ENCODE measurements around the gene CBX8.
"Not testable (repeated sequence)": the region's sequence is repeated elsewhere in the genome, so short reads cannot be mapped to it uniquely, and the experiment has no call there.

CBX8 gene

DNA sequence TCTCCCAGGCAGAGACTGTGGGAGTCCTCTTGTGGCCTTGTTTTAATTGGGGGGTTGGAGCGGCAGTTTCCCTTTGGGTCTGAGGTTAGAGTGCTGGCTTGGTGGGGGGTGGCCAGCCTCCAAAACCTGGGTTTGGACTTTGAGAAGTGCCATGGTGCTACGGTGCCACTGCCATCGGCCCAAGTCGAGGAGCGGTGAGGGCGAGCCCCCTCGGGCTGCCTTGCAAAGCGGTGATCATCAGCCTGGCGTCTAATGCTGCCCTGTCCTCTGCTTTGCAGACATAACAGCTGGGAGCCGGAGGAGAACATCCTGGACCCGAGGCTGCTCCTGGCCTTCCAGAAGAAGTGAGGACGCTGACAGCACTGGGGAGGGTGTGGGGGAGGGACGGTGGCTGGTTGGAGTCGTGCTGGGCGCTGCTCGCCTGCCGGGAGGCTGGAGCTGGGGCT lies 17.8 kb downstream of the CBX8 start:
- no peak for DNase-seq (ENCODE audit: low read depth in 2 of 2)

DNA sequence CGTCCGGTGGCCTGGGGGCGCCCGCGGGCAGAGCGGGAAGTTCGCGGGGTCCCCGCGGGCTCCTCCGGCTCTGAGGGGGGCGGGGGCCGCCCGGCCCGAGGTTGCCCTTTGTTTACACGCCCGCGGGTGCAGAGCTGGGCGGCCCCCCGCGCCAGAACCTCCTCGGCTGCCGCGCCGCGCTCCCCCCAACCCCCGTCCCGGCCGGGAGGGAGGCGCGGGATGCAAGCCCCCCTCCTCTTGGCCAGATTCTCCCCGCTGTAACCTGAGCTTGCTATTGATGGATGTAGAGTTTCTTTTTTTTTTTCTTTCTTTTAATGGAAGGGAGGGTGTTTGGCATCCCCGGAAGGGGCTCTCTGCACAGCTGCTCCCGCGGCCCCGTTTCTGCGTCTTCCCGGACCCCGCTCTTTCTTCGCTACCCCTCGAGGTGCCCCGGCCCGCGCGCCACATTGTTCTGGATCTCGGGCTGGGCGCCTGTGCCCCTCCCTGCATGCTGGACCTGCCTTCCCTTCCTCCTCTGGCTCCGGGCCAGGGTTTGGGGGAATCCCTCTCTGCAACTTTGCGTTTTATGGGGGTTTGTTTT lies 18.3 kb downstream of the CBX8 start:
- DNase-seq (ENCODE audit: low read depth in 2 of 2), result no peak

DNA sequence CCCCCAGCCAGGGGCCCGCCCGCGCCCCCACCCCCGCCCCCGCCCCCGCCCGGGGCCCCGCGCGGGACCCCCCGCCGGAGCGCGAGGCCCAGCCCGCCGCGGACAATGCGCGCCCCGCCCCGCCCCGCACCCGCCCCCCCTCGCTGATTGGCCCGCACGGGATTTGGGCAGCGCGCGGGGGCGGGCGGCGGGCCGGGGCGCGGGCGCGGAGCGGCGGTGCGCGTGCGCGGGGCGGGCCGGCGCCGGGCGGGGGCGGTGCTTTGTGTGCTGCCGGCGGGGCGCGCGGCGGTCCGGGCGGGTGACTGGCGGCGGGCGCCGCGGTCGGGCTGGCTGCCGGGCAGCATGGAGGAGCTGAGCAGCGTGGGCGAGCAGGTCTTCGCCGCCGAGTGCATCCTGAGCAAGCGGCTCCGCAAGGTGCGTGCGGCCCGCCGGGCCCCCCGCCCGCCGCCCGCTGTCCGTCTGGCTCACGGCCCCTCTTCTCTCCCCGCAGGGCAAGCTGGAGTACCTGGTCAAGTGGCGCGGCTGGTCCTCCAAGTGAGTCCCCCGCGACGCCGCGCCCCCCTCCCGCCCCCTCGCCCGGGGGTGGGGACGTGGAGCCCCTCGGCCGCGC lies 18.9 kb downstream of the CBX8 start, which contains the start of gene CBX2:
Gene CBX2 (plus strand): TSS at position 255 of the 610 bp plus-strand sequence. CDS start 88 bp downstream, at position 343.
- peak; percentile 57 to 75 for DNase-seq (ENCODE audit: low read depth in 2 of 2)

DNA sequence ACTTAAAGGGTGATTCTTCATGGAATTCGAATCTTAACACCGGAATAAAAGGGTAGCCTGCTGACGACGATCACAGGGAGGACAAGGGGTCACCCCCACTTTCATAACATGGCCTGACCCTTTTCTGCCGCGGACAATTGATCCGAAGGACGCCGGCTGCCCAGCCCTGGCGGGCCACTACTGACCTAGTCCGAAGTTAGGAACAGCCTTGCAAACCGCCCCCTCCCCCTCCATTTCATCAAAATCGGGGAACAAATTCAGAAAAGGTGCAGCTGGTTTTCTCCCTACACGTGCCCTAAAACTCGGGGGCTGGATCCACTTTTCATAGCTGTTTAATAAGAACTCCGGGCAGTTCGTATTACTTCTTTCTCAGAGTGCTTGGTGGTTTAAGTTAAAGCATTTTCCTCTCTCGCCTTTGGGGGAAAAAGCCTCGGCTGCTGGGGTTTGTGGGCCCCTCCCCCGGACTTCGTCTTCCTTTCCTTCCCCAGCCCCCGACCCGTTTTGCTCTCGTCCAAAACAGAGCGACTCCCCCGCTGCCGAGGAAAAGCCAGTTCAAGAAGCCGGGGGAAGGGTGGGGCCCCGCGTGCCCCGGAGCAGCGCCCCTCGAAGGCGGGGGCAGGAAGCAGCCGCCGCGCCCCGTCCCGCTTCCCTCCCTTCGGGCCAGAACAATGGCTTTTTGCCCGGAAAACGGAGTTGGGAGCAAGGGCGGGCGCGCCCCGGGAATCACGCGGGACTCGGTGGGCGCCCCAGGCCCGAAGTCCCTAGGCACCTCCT lies 19.6 kb downstream of the CBX8 start:
- no peak for DNase-seq (ENCODE audit: low read depth in 2 of 2)

DNA sequence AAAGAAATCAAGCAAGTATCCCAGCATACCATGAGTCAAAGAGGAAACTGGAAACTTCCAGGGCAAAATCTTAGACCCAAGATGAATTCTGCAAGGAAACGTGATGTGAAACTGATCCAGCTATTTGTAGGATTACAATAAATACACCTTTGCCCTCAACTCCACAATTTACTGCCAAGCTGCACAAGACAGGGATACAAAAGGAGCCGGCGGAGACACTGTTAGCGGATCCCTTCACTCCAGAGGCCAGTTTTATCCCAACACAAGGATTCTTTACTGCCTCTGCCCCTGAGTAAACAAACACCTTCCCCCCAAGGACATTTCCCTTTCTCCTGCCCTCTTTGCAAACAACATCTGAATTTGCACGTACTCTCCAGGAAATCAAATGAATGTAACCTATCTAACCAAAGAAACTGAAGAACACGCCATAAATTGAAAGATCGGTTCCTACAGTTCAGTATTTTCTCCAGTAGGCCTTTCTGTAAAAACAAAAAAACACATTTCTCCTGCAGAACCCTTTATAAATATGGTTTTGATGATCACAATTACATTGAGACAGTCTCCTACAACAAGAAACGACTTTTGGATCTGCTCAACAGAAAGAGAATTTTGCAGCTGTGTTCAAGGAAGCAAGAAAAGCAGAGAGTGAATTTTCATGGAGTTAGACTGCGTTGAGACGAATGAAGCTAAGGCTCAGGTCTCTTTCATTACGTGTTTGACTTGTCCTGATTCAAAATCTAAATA lies 20.3 kb downstream of the CBX8 start:
- no peak for DNase-seq (ENCODE audit: low read depth in 2 of 2)

DNA sequence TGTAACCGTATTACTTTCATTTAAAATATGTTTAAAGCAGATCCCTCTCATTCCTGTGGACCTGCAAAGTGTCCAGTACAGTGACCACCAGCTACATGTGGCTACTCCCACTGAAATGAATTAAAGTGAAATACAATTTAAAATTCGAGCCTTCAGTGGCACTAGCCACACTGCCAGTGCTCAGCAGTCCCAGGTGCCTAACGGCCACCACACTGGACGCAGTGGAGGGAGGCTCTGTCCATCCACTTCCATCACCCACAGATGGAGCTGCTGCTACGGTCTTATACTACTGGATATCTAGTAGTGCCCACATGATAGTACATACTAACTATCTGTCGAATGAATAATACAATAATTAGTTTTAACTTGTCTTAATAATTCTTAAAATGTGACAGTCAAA lies 21.2 kb downstream of the CBX8 start:
- DNase-seq (ENCODE audit: low read depth in 2 of 2), result no peak

DNA sequence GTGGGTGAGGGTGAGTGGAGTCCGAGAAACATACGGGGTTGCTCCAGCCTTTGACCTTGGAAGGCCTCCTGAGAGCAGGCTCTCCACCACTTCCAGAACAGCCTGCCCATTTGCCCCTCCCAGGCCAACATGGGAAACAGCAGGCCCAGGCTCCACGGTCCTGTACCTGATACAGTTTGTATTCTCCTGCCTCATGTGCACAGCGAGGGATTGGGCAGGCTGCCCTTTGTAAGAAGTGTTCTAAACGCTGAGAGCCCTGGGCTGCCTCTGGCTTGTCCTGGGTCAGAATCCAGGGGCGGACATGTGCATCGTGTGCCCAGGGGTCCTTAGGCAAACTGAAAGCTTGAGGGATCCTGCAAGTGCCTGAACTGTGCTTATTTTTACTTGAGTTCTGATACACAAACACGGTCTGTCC lies 22.3 kb downstream of the CBX8 start:
- DNase-seq (ENCODE audit: low read depth in 2 of 2), result no peak

DNA sequence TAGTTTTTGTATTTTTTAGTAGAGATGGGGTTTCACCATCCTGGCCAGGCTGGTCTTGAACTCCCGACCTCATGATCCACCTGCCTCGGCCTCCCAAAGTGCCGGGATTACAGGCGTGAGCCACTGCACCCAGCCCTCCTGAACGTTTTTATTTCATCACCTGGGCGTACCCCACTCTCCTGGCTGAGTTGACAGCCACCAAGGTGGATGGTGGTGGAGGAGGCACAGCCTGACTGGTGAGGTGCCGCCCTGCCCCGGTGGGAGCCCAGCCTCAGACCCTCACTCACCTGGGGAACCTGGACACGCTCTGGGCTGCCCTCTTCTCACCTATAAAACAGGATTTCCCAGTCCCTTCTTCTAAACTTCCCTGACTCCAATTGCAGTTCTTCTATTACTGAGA lies 24.2 kb downstream of the CBX8 start:
- not testable (repeated sequence) for DNase-seq (ENCODE audit: low read depth in 2 of 2)

DNA sequence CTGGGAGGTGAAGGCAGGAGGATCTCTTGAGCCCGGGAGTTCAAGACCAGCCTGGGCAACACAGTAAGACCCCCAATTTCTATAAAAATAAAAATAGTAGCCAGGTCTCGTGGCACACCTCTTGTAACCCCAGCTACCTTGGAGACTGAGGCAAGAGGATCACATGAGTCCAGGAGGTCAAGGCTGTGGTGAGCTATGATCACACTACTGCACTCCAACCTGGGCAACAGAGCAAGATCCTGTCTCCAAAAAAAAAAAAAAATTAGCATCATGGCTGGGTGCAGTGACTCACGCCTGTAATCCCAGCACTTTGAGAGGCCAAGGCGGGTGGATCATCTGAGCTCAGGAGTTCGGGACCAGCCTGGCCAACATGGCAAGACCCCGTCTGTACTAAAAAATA lies 25.6 kb downstream of the CBX8 start:
- no peak for DNase-seq (ENCODE audit: low read depth in 2 of 2)

DNA sequence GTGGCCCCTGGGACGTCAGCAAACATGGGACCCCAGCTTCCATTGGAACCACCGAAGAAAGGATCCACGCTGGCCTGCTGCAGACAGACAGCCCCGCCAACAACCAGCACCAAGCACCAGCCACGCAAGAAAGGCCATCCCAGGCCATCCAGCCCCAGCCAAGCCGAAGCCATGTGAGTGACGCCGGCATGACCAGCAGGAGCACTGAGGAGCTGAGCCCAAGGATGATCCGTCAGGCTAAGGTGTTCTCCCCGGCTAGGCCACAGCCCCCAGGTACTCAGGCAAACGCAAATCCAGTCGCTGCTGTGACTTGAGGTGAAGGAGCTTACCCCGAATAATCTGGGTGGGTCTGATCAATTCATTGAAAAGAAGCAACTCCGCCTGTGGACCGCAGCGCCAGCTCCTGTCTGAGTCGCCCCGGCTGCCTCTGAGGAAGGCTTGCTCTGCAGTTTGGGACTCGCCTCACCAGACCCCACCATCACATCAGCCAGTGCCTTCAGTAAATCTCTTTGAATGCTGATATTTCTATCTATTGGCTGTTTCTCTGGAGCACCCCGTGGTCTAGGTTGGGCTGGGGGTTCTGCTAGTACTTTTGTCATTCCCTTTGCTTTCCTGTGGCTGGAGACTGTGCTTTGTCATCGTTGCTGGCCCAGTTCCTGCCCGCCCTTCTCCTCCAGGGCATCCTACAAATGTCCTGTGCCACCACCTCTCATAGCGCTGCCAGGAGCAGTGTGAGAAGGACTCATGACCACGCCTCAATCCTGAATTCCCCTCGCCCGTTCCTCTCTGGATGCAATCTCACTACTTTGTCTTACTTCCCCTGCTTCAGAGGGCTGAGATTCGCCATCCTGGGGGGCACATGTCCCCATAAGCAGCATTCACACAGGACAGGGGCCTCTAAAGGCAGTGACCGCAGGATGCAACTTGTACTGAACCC lies 27.0 kb downstream of the CBX8 start:
- no peak for DNase-seq (ENCODE audit: low read depth in 2 of 2)

DNA sequence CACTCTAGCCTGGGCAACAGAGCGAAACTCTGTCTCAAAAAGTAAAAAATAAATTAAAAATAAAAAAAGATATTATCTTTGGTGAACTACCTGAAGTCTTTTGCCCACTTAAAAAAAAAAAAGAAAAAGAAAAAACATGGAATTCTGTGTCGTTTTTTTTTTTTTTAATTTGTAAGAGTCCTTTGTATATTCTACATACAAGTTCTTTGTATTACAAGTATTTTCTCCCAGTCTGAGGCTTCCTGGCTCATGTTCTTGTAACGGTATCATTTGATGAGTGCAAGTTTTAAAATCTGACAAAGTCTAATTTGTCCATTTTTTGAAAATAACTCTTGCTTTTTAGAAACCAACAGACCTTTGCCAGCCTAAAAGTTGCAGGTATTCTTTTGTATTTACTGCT lies 31.2 kb downstream of the CBX8 start:
- no peak for DNase-seq (ENCODE audit: low read depth in 2 of 2)

DNA sequence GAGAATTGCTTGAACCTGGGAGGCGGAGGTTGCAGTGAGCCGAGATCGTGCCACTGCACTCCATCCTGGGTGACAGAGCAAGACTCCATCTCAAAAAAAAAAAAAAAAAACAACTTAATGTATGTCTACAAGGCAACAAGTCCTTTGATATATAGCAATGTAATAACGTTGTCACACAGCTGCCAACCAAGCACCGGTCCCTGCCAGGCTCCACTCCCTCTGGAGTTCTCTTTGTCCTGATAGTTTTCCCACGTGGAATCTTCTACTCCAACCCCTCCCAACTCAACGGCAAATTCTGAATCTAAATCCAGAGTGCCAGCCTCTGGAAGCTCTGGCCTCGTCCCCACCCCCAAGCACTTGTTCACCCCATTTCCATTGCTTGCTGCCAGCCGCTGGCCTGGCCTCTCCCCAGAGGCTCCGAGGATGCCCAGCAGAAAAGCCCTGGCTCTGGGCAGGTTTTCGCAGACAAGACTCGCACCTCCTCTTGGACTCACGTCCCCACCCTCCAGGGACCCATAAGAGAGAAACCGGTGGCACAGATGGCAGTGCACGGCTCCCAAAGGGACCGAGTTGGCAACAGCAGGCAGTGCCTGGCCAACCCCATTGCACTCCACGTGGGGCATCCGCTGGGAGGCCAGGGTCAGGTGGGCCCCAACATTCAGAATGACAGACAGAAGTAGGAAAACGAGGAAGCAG lies 34.8 kb downstream of the CBX8 start:
- no peak for DNase-seq (ENCODE audit: low read depth in 2 of 2)

DNA sequence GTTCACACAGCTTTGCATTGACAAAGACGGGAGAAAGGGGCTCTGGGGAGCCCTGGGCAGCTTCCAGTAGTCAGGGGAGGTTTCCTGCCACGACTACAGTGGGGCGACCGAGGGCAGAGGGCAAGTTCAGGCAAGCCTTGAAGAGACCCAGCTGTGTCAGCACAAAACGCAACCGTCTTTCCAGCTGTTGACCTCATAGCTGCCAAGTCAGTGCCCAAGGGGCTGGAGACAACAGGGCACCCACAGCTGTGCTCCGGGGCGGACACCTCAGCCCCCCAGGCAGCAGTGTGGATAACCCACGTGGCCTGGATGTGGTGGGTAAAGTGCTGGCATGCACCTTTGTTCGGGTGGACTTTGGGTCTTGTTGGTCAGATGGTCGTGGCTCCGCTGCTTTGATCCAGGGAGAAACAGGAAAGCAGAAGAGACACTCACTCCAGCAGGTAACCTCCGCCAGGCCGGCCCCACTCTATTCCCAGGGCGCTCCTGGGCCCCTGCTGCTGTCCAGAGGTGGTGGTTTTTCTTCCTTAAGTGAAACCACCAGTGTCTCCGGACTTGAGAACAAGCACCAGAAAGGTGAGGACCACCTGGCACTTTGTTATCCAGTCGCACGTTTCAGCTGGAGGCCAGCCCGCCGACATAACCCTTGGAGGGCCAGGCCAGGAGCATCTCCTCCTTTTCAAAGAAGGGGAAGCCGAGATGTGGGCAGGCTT lies 36.5 kb downstream of the CBX8 start:
- no peak for DNase-seq (ENCODE audit: low read depth in 2 of 2)

DNA sequence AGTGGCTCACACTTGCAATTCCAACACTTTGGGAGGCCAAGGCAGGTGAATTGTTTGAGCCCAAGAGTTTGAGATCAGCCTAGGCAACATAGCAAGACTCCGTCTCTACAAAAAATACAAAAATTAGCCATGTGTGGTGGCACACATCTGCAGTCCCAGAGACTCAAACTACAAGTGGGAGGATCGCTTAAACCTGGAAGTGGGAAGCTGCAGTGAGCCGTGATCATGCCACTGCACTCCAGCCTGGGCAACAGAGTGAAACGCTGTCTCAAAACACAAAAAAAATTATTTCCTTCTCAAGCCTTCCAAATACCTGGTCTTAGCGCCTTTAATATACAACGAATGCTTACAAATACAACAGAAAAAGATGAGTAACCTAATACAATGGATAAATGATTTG lies 38.6 kb downstream of the CBX8 start:
- DNase-seq (ENCODE audit: low read depth in 2 of 2), result no peak

DNA sequence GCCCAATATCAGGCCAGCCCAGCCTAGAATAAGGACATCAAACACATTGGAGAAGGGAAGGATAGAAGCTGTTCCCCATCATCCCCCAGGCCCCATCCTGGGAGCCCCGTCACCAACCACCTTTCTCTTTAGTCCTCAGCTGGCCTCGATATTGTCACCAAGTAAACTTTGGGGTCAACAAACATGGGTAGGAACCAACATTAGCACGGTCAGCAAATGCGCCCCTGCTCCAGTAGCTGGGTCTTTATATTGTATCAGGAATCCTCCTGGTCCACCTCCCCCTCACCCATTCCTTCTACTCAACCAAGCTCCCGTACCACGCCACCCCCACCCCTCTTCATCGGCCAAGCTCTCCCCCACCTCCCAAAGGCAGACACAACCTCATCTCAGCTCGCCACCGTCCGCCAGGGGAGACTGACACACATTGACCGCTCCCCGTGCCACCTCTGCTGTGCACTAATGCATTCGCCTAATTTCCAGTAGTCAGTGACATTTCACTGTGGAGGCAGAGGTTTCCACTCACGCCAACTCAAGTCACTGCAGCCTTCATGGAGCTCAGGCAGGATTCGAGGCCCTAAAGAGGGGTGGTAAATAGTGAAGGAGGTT lies 39.6 kb downstream of the CBX8 start:
- no peak for DNase-seq (ENCODE audit: low read depth in 2 of 2)

DNA sequence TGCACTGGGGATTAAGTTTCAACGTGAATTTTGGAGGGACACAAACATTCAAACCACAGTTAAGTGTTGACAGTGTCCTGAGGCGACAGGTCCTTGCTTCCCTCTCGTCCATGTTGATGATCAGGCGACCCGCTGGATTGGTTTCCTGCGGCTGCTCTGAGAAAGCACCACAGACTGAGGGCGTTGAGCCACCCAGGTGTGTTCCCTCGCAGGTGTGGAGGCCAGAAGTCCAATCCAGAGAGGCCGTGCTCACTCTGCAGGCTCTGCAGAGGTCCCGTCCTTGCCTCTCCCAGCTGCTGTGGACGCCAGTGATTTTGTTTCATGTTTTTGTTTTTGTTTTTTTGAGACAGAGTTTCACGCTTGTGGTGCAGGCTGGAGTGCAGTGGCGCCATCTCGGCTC lies 41.3 kb downstream of the CBX8 start:
- DNase-seq (ENCODE audit: low read depth in 2 of 2), result no peak

DNA sequence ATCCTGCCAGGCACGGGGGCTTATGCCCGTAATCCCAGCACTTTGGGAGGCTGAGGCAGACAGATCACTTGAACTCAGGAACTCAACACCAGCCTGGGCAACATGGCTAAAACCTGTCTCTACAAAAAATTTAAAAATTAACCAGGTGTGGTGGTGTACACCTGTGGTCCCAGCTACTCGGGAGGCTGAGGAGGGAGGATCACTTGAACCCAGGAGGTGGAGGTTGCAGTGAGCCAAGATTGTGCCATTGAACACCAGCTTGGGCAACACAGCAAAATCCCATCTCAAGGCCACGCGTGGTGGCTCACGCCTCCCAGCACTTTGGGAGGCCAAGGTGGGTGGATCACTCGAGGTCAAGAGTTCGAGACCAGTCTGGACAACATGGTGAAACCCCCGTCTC lies 42.0 kb downstream of the CBX8 start:
- DNase-seq (ENCODE audit: low read depth in 2 of 2), result not testable (repeated sequence)

DNA sequence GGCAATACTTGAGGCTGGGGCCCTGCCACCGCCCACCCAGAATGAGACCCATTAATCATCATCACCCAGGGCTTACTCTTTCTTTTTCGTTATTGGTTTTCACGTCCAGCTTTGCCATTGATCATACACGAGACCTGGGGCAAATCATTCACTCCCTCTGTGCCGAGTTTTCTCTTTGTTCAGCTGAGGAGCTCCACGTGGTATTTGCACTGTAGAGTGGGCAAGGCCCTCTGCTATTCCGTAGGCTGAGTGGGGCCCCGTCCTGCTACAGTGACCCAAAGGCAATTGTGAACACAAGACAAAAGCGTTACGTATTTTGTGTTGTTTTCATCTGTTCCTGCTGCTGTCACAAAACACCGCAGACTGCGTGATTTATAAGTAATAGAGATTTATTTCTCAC lies 42.5 kb downstream of the CBX8 start:
- no peak for DNase-seq (ENCODE audit: low read depth in 2 of 2)

DNA sequence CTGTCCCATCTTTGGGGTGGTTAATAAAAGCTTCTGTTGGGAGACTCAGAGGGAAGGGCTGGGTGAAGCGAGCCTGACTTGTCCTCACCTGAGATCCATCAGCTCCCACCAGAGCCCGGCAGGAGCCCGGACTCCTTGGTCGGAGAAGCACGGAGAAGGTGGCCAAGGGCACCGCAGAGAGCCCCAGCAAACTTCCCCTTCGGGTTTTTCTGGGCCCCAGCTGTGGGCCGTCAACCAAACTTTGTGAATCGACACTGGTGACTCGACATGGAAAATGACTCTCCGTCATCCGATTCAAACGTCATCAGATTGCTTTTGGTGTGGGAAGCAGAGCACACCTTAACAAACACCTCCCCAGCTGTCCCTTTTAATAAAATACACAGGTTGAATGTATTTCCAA lies 44.7 kb downstream of the CBX8 start:
- DNase-seq (ENCODE audit: low read depth in 2 of 2), result no peak
